HL-60 (cell line): ENCODE measurements around the gene ANKS1A.
A peak's percentile ranks its signal among the peaks of the same experiment; 100 is the strongest.

Experiments
- DNase-seq, 2 experiments: peaks; one replicate each; pipeline ENCODE4 v3.0.0-alpha.2; 2010 to 2020; ENCODE audit warnings: low read depth in 1 of 2, low spot score in 1 of 2
- H3K27ac ChIP-seq: fragments of 250-450 bp; sonication (Bioruptor Pico); replicated peaks from 2 replicates; pipeline ENCODE4 v1.5.1; 2020; ENCODE audit warnings: mild to moderate bottlenecking, moderate library complexity
- H3K27me3 ChIP-seq: fragments of 250-450 bp; sonication (Bioruptor Pico); 2 replicates; pipeline ENCODE4 v1.5.1; 2021; ENCODE audit warnings: mild to moderate bottlenecking, moderate library complexity; ENCODE audit not compliant: insufficient read depth, poor library complexity, severe bottlenecking
- H3K4me3 ChIP-seq: replicated peaks from 2 replicates; pipeline ENCODE4 v1.5.1; 2011; ENCODE audit warnings: mild to moderate bottlenecking, control low read depth, low read length; ENCODE audit not compliant: insufficient read depth
- GABPA ChIP-seq: IDR thresholded peaks from 2 replicates; pipeline ENCODE4 v1.6.1; 2012; ENCODE audit warnings: low read depth
- POLR2AphosphoS5 ChIP-seq: IDR thresholded peaks from 2 replicates; pipeline ENCODE4 v1.6.1; 2012; ENCODE audit warnings: low read depth
- SPI1 ChIP-seq: IDR thresholded peaks from 2 replicates; pipeline ENCODE4 v1.6.1; 2012; ENCODE audit warnings: low read depth, mild to moderate bottlenecking, borderline replicate concordance
- TF ChIP-seq, protein P1 (sequence below): IDR thresholded peaks from 2 replicates; pipeline ENCODE4 v1.6.1; 2012; ENCODE audit warnings: low read depth; ENCODE audit not compliant: insufficient replicate concordance
- TF ChIP-seq, protein P2 (sequence below): IDR thresholded peaks from one replicate; pipeline ENCODE4 v1.5.1; 2011; ENCODE audit warnings: low read length, control low read depth, inconsistent platforms; ENCODE audit not compliant: insufficient read depth

The ANKS1A gene

DNA sequence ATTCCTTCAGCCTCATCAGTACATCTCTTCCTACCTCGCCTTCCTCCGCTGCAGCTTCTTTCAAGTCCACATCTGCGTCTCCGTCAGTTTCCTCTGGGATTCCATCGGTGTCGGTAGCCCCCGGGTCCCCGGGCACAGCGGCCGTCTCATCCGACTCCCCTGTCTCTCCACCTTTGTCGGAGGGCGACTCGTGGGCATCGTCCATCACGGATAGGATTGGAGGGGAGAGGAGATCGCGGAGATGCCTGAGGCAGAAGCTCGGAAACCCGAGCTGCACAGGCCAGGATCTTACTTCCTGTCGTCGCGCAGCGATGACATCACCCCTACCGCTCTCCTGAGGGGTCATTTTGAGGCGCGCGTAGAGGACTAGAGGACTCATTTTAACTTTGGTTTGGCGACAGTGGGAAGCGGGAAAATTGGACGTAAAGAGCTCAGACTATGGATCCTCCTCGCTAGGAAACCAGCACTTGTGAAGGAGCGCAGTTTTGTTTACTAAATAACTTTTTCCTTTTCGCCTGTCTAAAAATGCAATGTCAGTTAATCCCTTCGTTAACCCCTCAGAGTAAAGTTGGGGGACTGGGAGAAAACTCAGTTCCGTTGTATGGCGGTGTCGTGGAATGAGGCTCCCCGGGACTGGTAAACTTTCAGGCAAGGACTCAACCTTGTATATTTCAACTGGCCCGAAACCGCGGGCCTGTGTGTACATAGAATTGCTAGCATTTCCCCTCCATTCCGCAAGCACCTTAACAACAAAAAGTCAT is 1.1 kb upstream of the ANKS1A start, which contains the start of gene TAF11:
TAF11 (minus strand) TSS at position 290 of the 761 bp plus-strand sequence; CDS start at position 205, 85 bp downstream.
- TF ChIP-seq GABPA (peak; percentile 66), POLR2AphosphoS5 (peak; percentile 90), SPI1 (peak; percentile 7; the same call in 1 of the 2 replicates)
- TF ChIP-seq, protein P1, sequence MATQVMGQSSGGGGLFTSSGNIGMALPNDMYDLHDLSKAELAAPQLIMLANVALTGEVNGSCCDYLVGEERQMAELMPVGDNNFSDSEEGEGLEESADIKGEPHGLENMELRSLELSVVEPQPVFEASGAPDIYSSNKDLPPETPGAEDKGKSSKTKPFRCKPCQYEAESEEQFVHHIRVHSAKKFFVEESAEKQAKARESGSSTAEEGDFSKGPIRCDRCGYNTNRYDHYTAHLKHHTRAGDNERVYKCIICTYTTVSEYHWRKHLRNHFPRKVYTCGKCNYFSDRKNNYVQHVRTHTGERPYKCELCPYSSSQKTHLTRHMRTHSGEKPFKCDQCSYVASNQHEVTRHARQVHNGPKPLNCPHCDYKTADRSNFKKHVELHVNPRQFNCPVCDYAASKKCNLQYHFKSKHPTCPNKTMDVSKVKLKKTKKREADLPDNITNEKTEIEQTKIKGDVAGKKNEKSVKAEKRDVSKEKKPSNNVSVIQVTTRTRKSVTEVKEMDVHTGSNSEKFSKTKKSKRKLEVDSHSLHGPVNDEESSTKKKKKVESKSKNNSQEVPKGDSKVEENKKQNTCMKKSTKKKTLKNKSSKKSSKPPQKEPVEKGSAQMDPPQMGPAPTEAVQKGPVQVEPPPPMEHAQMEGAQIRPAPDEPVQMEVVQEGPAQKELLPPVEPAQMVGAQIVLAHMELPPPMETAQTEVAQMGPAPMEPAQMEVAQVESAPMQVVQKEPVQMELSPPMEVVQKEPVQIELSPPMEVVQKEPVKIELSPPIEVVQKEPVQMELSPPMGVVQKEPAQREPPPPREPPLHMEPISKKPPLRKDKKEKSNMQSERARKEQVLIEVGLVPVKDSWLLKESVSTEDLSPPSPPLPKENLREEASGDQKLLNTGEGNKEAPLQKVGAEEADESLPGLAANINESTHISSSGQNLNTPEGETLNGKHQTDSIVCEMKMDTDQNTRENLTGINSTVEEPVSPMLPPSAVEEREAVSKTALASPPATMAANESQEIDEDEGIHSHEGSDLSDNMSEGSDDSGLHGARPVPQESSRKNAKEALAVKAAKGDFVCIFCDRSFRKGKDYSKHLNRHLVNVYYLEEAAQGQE: peak; percentile 51
- TF ChIP-seq, protein P2, sequence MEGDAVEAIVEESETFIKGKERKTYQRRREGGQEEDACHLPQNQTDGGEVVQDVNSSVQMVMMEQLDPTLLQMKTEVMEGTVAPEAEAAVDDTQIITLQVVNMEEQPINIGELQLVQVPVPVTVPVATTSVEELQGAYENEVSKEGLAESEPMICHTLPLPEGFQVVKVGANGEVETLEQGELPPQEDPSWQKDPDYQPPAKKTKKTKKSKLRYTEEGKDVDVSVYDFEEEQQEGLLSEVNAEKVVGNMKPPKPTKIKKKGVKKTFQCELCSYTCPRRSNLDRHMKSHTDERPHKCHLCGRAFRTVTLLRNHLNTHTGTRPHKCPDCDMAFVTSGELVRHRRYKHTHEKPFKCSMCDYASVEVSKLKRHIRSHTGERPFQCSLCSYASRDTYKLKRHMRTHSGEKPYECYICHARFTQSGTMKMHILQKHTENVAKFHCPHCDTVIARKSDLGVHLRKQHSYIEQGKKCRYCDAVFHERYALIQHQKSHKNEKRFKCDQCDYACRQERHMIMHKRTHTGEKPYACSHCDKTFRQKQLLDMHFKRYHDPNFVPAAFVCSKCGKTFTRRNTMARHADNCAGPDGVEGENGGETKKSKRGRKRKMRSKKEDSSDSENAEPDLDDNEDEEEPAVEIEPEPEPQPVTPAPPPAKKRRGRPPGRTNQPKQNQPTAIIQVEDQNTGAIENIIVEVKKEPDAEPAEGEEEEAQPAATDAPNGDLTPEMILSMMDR: no peak
- no peaks in the 10 kb centered on the region for H3K27me3 ChIP-seq
- peak; percentile 94 to 95 for DNase-seq
- peak within 1 kb of the TSS; percentile 97 for H3K4me3 ChIP-seq
- peak within 1 kb of the TSS; percentile 78 for H3K27ac ChIP-seq

DNA sequence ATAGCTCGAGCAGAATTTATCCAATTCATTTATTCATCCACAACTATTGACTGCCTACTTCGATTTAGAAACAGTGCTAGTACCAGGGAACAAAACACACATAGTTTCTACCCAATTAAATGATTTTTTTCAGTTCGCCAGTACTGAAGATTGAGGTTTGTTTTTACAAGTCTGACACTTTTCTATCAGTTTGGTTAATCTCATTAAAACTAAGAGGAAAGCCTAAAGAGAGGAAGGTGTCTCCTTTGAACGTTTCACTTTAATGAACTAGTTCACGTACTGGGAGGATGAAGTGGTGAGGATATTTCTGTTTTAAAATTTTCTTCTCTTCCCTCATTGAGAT is 570 bp upstream of the ANKS1A start:
- no peaks in the 10 kb centered on the region for H3K27me3 ChIP-seq
- DNase-seq: no peak
- TF ChIP-seq, protein P1: no peak
- TF ChIP-seq POLR2AphosphoS5: no peak
- TF ChIP-seq SPI1: no peak
- peak overlapping the region; percentile 97 for H3K4me3 ChIP-seq
- peak overlapping the region; percentile 78 for H3K27ac ChIP-seq

DNA sequence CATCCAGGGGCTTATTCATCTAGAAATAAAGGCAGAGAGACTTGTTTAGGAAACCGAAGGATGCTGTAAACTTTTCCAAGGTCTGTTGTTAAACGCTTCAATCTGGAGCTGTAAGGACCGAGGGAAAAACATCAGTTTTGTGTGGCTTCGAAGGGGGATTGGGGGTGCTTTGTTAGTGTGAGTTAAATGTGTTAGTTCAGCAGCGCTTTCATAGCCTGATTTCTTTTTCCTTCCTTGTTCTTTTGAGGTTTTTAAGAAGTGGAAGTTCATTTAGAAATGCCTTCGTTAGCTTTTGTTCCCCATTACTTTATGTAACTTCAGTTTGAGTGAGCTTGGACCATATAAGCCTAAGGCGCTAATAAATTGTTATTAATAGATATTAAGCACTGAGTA is 1.5 kb downstream of the ANKS1A start:
- TF ChIP-seq SPI1 (no peak), POLR2AphosphoS5 (no peak), GABPA (no peak)
- TF ChIP-seq, protein P2: no peak
- TF ChIP-seq, protein P1: no peak
- H3K4me3 ChIP-seq: peak overlapping the region; percentile 97
- DNase-seq: peak in 1 of 2 experiments; percentile 43
- H3K27me3 ChIP-seq: no peaks in the 10 kb centered on the region
- H3K27ac ChIP-seq: peak overlapping the region; percentile 78
